ENCODE results near the gene MTURN. TPM values are rescaled to one million over a fixed set of nuclear protein-coding genes. Genes with fewer than 3 reads are reported as not detected.

Gene MTURN
- total and polyA plus RNA-seq, 9 of the 15 experiments (the other 6 are each of a cell fraction or from before 2014, with no cell fraction given), result 0.94 to 14.8 (median 6.4) TPM

DNA sequence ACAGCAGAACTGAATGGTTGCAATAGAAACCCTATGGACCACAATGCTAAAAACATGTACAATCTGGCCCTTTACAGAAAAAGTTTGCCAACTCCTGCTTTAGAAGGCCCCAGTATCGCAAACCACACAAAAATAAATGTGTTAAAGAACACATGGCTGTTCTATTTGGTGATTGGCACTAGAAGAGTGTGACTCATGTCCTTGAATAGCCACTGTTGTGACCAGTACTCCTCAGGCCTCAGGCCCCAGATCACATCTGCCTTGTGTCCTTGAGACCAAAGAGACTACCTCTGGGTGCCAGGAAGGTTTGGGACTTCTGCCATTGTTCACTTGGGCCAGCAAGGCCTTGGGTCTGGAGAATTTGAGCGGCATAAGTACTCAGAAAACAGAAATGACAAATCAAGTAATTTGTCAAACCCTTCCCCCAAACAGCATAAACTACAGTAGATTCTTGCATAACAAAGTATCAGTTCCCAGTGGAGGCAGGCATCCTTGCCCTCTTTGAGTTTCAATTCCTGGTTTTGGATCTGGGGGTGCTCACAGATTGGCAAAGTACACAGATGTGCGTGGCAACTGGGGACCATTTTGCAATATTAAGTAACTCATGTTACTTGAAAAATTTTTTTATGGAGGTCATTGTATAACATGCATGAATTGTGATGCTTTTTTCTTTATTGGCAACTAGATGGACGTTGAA, 50.2 kb downstream of the MTURN start:
- CTCF ChIA-PET (ENCODE audit: low intra/inter-chr PET ratio), result no interaction called here
- WGBS (ENCODE audit: insufficient coverage, low coverage, missing lambda C conversion rate), result 2% methylated on average over 4 of the region's 4 CpGs
- H3K79me2 ChIP-seq (ENCODE audit: control insufficient read depth, insufficient read depth, low read length), result no peaks in the 10 kb centered on the region
- no peak overlapping the region for H3K4me2 ChIP-seq (ENCODE audit: insufficient read depth, low read length)
- no peaks in the 10 kb centered on the region for H3K4me1 ChIP-seq (replicated peaks in 1 of 2; ENCODE audit: control insufficient read depth in 2 of 2, insufficient read depth in 2 of 2, low read length in 2 of 2)
- BruUV-seq (replicated peaks), result no TSS peak
- H2AFZ ChIP-seq (ENCODE audit: low read depth, low read length), result no peak overlapping the region
- H3K9me3 ChIP-seq (replicated peaks; ENCODE audit: control insufficient read depth, insufficient read depth, low read depth, low read length), result no peaks in the 10 kb centered on the region
- DNase-seq (ENCODE audit: extremely low read depth in 1 of 4, low spot score in 3 of 4), result no peak
- H3K27ac ChIP-seq (ENCODE audit: extremely low read depth, low read depth, low read length), result no peak overlapping the region
- FAIRE-seq, result no peak
- no peaks in the 10 kb centered on the region for H4K20me1 ChIP-seq (replicated peaks; ENCODE audit: control insufficient read depth, insufficient read depth, low read length)
- 0 out of 5 replicates have a peak, but pooled peaks cover 0 to 3% of the 10 kb centered on the region in 2 experiments for H3K27me3 ChIP-seq (ENCODE audit: control insufficient read depth in 2 of 2, insufficient read depth in 2 of 2, low read length in 2 of 2)
- H3K36me3 ChIP-seq (ENCODE audit: control insufficient read depth, insufficient read depth, low read length), result no peaks in the 10 kb centered on the region
- POLR2A ChIA-PET, result interaction anchor here (0.6 kb wide), 1 partner anchor 205 kb away, joined by 3 read pairs; no protein-coding TSS in a partner anchor
- no peak overlapping the region for H3K9ac ChIP-seq (ENCODE audit: insufficient read depth in 1 of 2, low read depth in 2 of 2, low read length in 2 of 2)
- ATAC-seq, result no peak
- H3K9me1 ChIP-seq (ENCODE audit: control insufficient read depth, insufficient read depth, low read length), result no peaks in the 10 kb centered on the region
- in situ Hi-C loops (cut with MboI), result no loop called here
- no peak overlapping the region for H3K4me3 ChIP-seq
- intact Hi-C loops (cut with micrococcal nuclease), result no loop called here
- TF ChIP-seq, protein P1, sequence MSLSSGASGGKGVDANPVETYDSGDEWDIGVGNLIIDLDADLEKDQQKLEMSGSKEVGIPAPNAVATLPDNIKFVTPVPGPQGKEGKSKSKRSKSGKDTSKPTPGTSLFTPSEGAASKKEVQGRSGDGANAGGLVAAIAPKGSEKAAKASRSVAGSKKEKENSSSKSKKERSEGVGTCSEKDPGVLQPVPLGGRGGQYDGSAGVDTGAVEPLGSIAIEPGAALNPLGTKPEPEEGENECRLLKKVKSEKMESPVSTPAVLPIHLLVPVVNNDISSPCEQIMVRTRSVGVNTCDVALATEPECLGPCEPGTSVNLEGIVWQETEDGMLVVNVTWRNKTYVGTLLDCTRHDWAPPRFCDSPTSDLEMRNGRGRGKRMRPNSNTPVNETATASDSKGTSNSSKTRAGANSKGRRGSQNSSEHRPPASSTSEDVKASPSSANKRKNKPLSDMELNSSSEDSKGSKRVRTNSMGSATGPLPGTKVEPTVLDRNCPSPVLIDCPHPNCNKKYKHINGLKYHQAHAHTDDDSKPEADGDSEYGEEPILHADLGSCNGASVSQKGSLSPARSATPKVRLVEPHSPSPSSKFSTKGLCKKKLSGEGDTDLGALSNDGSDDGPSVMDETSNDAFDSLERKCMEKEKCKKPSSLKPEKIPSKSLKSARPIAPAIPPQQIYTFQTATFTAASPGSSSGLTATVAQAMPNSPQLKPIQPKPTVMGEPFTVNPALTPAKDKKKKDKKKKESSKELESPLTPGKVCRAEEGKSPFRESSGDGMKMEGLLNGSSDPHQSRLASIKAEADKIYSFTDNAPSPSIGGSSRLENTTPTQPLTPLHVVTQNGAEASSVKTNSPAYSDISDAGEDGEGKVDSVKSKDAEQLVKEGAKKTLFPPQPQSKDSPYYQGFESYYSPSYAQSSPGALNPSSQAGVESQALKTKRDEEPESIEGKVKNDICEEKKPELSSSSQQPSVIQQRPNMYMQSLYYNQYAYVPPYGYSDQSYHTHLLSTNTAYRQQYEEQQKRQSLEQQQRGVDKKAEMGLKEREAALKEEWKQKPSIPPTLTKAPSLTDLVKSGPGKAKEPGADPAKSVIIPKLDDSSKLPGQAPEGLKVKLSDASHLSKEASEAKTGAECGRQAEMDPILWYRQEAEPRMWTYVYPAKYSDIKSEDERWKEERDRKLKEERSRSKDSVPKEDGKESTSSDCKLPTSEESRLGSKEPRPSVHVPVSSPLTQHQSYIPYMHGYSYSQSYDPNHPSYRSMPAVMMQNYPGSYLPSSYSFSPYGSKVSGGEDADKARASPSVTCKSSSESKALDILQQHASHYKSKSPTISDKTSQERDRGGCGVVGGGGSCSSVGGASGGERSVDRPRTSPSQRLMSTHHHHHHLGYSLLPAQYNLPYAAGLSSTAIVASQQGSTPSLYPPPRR (CRISPR knock-in tag; IDR thresholded peaks at IDR 0.05; ENCODE audit: borderline replicate concordance), result no peak
- TF ChIP-seq ZNF561 (CRISPR knock-in tag; conservative IDR thresholded peaks at IDR 0.05), result no peak
- no peak for TF ChIP-seq MXI1 (IDR thresholded peaks at IDR 0.05; ENCODE audit: low read depth, low read length)
- TF ChIP-seq, protein P2, sequence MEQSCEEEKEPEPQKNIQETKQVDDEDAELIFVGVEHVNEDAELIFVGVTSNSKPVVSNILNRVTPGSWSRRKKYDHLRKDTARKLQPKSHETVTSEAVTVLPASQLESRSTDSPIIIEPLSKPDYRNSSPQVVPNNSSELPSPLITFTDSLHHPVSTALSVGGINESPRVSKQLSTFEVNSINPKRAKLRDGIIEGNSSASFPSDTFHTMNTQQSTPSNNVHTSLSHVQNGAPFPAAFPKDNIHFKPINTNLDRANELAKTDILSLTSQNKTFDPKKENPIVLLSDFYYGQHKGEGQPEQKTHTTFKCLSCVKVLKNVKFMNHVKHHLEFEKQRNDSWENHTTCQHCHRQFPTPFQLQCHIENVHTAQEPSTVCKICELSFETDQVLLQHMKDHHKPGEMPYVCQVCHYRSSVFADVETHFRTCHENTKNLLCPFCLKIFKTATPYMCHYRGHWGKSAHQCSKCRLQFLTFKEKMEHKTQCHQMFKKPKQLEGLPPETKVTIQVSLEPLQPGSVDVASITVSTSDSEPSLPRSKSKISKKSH (CRISPR knock-in tag; IDR thresholded peaks at IDR 0.05), result no peak
- TF ChIP-seq, protein P3, sequence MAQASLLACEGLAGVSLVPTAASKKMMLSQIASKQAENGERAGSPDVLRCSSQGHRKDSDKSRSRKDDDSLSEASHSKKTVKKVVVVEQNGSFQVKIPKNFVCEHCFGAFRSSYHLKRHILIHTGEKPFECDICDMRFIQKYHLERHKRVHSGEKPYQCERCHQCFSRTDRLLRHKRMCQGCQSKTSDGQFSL (CRISPR knock-in tag; IDR thresholded peaks at IDR 0.05), result no peak
- TF ChIP-seq, protein P3 (tag; IDR thresholded peaks at IDR 0.05), result no peak
- TF ChIP-seq, protein P4, sequence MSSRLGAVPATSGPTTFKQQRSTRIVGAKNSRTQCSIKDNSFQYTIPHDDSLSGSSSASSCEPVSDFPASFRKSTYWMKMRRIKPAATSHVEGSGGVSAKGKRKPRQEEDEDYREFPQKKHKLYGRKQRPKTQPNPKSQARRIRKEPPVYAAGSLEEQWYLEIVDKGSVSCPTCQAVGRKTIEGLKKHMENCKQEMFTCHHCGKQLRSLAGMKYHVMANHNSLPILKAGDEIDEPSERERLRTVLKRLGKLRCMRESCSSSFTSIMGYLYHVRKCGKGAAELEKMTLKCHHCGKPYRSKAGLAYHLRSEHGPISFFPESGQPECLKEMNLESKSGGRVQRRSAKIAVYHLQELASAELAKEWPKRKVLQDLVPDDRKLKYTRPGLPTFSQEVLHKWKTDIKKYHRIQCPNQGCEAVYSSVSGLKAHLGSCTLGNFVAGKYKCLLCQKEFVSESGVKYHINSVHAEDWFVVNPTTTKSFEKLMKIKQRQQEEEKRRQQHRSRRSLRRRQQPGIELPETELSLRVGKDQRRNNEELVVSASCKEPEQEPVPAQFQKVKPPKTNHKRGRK (tag; IDR thresholded peaks at IDR 0.05), result no peak
- no peak for TF ChIP-seq KDM4B (IDR thresholded peaks at IDR 0.05; ENCODE audit: borderline replicate concordance in 2 of 2, low read depth in 1 of 2)
- TF ChIP-seq, protein P5, sequence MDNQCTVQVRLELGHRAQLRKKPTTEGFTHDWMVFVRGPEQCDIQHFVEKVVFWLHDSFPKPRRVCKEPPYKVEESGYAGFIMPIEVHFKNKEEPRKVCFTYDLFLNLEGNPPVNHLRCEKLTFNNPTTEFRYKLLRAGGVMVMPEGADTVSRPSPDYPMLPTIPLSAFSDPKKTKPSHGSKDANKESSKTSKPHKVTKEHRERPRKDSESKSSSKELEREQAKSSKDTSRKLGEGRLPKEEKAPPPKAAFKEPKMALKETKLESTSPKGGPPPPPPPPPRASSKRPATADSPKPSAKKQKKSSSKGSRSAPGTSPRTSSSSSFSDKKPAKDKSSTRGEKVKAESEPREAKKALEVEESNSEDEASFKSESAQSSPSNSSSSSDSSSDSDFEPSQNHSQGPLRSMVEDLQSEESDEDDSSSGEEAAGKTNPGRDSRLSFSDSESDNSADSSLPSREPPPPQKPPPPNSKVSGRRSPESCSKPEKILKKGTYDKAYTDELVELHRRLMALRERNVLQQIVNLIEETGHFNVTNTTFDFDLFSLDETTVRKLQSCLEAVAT (IDR thresholded peaks at IDR 0.05), result no peak
- no peak for TF ChIP-seq POLR3G (IDR thresholded peaks at IDR 0.05; ENCODE audit: extremely low read depth, insufficient read length, insufficient replicate concordance)
